GM23248 (cell line): ENCODE results near the gene PLXDC1. TPM values are rescaled to one million over a fixed set of nuclear protein-coding genes. Genes with fewer than 3 reads are reported as not detected.
"Not testable (repeated sequence)": the region's sequence is repeated elsewhere in the genome, so short reads cannot be mapped to it uniquely, and the experiment has no call there.

Source experiments
- DNase-seq: peaks from one replicate; pipeline ENCODE4 v3.0.0-alpha.2; 2015
- H2AFZ ChIP-seq: fragments of 200-600 bp; sonication (generic); 2 replicates; pipeline ENCODE4 v1.6.1; 2016; ENCODE audit warnings: antibody characterized with exemption
- H3F3A ChIP-seq: fragments of 200-600 bp; sonication (generic); 2 replicates; pipeline ENCODE4 v1.6.1; 2016; ENCODE audit warnings: mild to moderate bottlenecking, antibody characterized with exemption, mixed run types; ENCODE audit not compliant: insufficient read depth
- H3K27ac ChIP-seq: fragments of 200-600 bp; sonication (generic); 2 replicates; pipeline ENCODE4 v1.5.1; 2016; ENCODE audit warnings: mild to moderate bottlenecking
- H3K27me3 ChIP-seq: fragments of 200-600 bp; sonication (generic); replicated peaks from 2 replicates; pipeline ENCODE4 v1.6.1; 2016; ENCODE audit warnings: mild to moderate bottlenecking; ENCODE audit not compliant: insufficient read depth
- H3K36me3 ChIP-seq: fragments of 200-600 bp; sonication (generic); 2 replicates; pipeline ENCODE4 v1.6.1; 2016; ENCODE audit warnings: low read depth, mild to moderate bottlenecking
- H3K4me1 ChIP-seq: fragments of 200-600 bp; sonication (generic); 2 replicates; pipeline ENCODE4 v1.6.1; 2016; ENCODE audit warnings: mild to moderate bottlenecking; ENCODE audit not compliant: insufficient read depth
- H3K4me2 ChIP-seq: fragments of 200-600 bp; sonication (generic); one replicate; pipeline ENCODE4 v1.6.1; 2016; ENCODE audit warnings: mild to moderate bottlenecking; ENCODE audit not compliant: unreplicated experiment
- H3K4me3 ChIP-seq: fragments of 200-600 bp; sonication (generic); 2 replicates; pipeline ENCODE4 v1.5.1; 2016; ENCODE audit warnings: mild to moderate bottlenecking
- H3K79me2 ChIP-seq: fragments of 200-600 bp; sonication (generic); 2 replicates; pipeline ENCODE4 v1.6.1; 2016; ENCODE audit warnings: mild to moderate bottlenecking; ENCODE audit not compliant: insufficient read depth
- H3K9ac ChIP-seq: fragments of 200-600 bp; sonication (generic); 2 replicates; pipeline ENCODE4 v1.6.1; 2016; ENCODE audit warnings: mild to moderate bottlenecking
- H3K9me2 ChIP-seq: fragments of 200-600 bp; sonication (generic); 2 replicates; pipeline ENCODE4 v1.6.1; 2016; ENCODE audit warnings: mixed run types, mild to moderate bottlenecking, moderate library complexity; ENCODE audit not compliant: insufficient read depth
- H3K9me3 ChIP-seq: fragments of 200-600 bp; sonication (generic); one replicate; pipeline ENCODE4 v1.6.1; 2017; ENCODE audit warnings: low read depth
- H4K20me1 ChIP-seq: fragments of 200-600 bp; sonication (generic); 2 replicates; pipeline ENCODE4 v1.6.0; 2016; ENCODE audit not compliant: insufficient read depth
- EZH2 ChIP-seq: fragments of 200-600 bp; sonication (generic); IDR thresholded peaks from 2 replicates; pipeline ENCODE4 v1.6.1; 2018; ENCODE audit warnings: antibody characterized with exemption, mild to moderate bottlenecking; ENCODE audit not compliant: insufficient read depth, poor library complexity, severe bottlenecking
- EZH2phosphoT487 ChIP-seq: fragments of 200-600 bp; sonication (generic); IDR thresholded peaks from 2 replicates; pipeline ENCODE4 v1.6.1; 2018; ENCODE audit warnings: antibody characterized with exemption, moderate library complexity, mild to moderate bottlenecking, low read depth; ENCODE audit not compliant: insufficient read depth
- WGBS, 2 experiments: methylation state at CpG; one replicate each; pipeline ENCODE4 v1.1.6; 2015 to 2017; ENCODE audit warnings: low lambda C conversion rate in 2 of 2, low coverage in 1 of 2; ENCODE audit errors: missing lambda C conversion rate in 2 of 2; 5-methylcytosine and 5-hydroxymethylcytosine counted together
- in situ Hi-C: fragments of 300-500 bp; cut with MboI; formaldehyde crosslinking; loops from 2 replicates; pipeline ENCODE4 v1.15.0; 2020
- polyA plus RNA-seq: library from polyadenylated mRNA; unstranded; fragments of >200 nt; fragmentation: Nextera tagmentation; extraction: Ambion mirVana; gene quantifications from 2 replicates; pipeline ENCODE4 v1.2.1, GENCODE V29; 2016
- total RNA-seq: library from RNA; depleted of rRNA; stranded (reverse); fragments of >200 nt; shearing (Covaris generic); gene quantifications from 2 replicates; pipeline ENCODE4 v1.2.3, GENCODE V29; 2014

Gene PLXDC1
- total and polyA plus RNA-seq, 2 experiments from 2014 or later: 0.24 TPM; not detected in 1

DNA sequence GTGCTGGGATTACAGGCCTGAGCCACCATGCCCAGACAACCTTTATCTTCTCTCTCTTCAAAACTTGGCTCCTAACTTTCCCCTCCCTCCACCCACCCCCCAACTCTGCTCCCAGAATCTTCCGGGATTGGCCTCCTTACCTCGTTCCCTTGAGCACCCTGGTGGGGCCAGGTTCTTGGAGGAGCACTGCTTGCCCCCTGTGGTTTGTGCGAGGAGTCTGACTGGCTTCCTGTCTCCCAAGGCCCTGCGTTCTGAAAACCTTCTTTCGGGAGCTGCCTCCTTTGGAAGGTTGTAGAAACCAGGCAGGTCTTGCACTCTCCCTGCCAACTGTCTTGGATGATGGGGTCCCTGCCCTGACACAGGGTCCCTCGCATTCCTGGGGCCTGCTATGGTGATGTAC is 19.8 kb downstream of the PLXDC1 start:
- peak overlapping the region; percentile 32; the same call in 1 of the 2 replicates for H3K9ac ChIP-seq
- no peak overlapping the region for H3K4me2 ChIP-seq
- no peak overlapping the region for H2AFZ ChIP-seq
- in situ Hi-C loops: no loop called here
- H3K4me1 ChIP-seq: peaks cover 11% of the 10 kb centered on the region
- no peak for TF ChIP-seq EZH2
- TF ChIP-seq EZH2phosphoT487: no peak
- H3K36me3 ChIP-seq: no peaks in the 10 kb centered on the region
- WGBS, 2 experiments: 90 to 94% methylated on average over 6 of the region's 6 CpGs
- no peak overlapping the region for H3K4me3 ChIP-seq
- H4K20me1 ChIP-seq: no peaks in the 10 kb centered on the region
- no peaks in the 10 kb centered on the region for H3F3A ChIP-seq
- DNase-seq: no peak
- H3K27ac ChIP-seq: peak overlapping the region; percentile 54
- no peaks in the 10 kb centered on the region for H3K79me2 ChIP-seq
- H3K9me3 ChIP-seq: no peaks in the 10 kb centered on the region
- H3K27me3 ChIP-seq: no peaks in the 10 kb centered on the region
- no peaks in the 10 kb centered on the region for H3K9me2 ChIP-seq

GRCh38 chr17:39130205-39130604 is 21.2 kb downstream of the PLXDC1 start:
- DNase-seq: no peak
- Histone ChIP-seq H3K27me3 (no peaks in the 10 kb centered on the region), H3K4me2 (no peak overlapping the region), H3K36me3 (no peaks in the 10 kb centered on the region), H3F3A (no peaks in the 10 kb centered on the region), H2AFZ (no peak overlapping the region), H3K9me2 (no peaks in the 10 kb centered on the region), H3K9me3 (no peaks in the 10 kb centered on the region), H3K9ac (no peak overlapping the region), H3K4me1 (peaks cover 11% of the 10 kb centered on the region), H3K27ac (no peak overlapping the region), H3K79me2 (no peaks in the 10 kb centered on the region), H4K20me1 (no peaks in the 10 kb centered on the region), H3K4me3 (no peak overlapping the region)
- WGBS, 2 experiments: 82% methylated on average over 3 of the region's 3 CpGs
- TF ChIP-seq EZH2 (no peak), EZH2phosphoT487 (no peak)
- in situ Hi-C loops: no loop called here

DNA sequence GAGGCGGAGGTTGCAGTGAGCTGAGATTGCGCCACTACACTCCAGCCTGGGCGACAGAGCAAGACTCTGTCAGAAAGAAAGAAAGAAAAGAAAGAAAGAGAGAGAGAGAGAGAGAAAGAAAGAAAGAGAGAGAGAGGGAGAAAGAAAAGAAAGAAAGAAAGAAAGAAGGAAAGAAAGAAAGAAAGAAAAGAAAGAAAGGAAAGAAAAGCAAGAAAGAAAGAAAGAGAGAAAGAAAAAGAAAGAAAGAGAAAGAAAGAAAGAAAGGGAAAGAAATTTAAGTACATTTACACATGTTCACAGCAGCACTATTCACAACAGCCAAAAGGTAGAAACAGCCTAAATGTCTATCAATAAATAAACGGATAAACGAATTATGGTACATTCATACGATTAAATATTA is 21.9 kb downstream of the PLXDC1 start:
- H3K9me3 ChIP-seq, H3K79me2 ChIP-seq, H3K36me3 ChIP-seq, H2AFZ ChIP-seq, H3K27ac ChIP-seq, H3K9ac ChIP-seq, H3K4me2 ChIP-seq, H3F3A ChIP-seq, H3K4me3 ChIP-seq, DNase-seq, H3K27me3 ChIP-seq, H4K20me1 ChIP-seq, in situ Hi-C loops, H3K9me2 ChIP-seq: not testable (repeated sequence)
- WGBS, 2 experiments: 88 to 89% methylated on average over 6 of the region's 6 CpGs
- peaks cover 11% of the 10 kb centered on the region for H3K4me1 ChIP-seq

GRCh38 chr17:39126436-39126835 is 25.0 kb downstream of the PLXDC1 start:
- no peaks in the 10 kb centered on the region for H3F3A ChIP-seq
- H3K4me3 ChIP-seq: no peak overlapping the region
- no peak overlapping the region for H2AFZ ChIP-seq
- no peaks in the 10 kb centered on the region for H3K9me2 ChIP-seq
- no peaks in the 10 kb centered on the region for H3K27me3 ChIP-seq
- no peak overlapping the region for H3K9ac ChIP-seq
- H3K4me1 ChIP-seq: no peaks in the 10 kb centered on the region
- DNase-seq: no peak
- no peaks in the 10 kb centered on the region for H4K20me1 ChIP-seq
- TF ChIP-seq EZH2 (no peak), EZH2phosphoT487 (no peak)
- no peak overlapping the region for H3K27ac ChIP-seq
- no peaks in the 10 kb centered on the region for H3K79me2 ChIP-seq
- H3K36me3 ChIP-seq: no peaks in the 10 kb centered on the region
- 77% methylated on average over 6 of the region's 6 CpGs for WGBS, 2 experiments
- H3K9me3 ChIP-seq: no peaks in the 10 kb centered on the region
- in situ Hi-C loops: no loop called here
- no peak overlapping the region for H3K4me2 ChIP-seq

DNA sequence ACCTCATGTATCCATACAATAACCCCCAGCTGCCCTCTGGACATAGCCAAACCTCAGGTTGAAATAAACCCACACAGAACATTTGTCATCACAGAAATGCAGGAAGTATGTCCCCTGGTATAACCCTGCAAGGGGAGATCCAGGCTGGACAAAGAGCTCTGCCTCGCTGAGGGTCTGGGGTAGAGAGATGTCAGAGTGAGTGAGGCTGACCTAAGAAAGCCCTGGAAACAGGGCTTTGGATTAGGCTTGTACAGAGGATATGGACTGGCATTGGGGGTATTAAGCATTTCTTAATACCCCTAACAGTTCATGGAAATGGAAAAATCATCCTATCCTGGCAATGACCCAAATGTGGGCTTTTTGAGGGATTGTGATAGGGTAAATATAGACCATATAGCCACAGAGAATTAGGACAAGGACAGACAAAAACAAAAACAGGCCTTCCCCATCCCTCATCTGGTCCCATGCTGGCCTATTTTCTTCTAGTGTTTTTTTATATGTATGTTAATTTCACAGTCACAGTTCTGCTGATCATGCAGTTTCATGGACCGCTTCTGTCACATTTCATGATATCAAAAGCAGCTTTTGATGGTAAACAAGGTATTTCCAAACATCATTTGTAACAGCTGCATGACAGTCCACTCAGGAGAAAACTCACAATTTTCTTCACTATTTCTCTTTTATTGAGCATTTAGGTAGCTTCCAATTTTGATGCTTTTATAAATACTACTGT is 26.1 kb downstream of the PLXDC1 start:
- Histone ChIP-seq H2AFZ (no peak overlapping the region), H3K4me2 (no peak overlapping the region), H3K9me2 (no peaks in the 10 kb centered on the region), H3F3A (no peaks in the 10 kb centered on the region), H3K9ac (no peak overlapping the region), H4K20me1 (no peaks in the 10 kb centered on the region), H3K36me3 (no peaks in the 10 kb centered on the region), H3K9me3 (no peaks in the 10 kb centered on the region), H3K27me3 (no peaks in the 10 kb centered on the region), H3K4me1 (no peaks in the 10 kb centered on the region), H3K27ac (no peak overlapping the region), H3K79me2 (no peaks in the 10 kb centered on the region), H3K4me3 (no peak overlapping the region)
- in situ Hi-C loops: no loop called here
- WGBS, 2 experiments: 97 to 98% methylated on average over 2 of the region's 2 CpGs
- DNase-seq: no peak
- TF ChIP-seq EZH2: no peak
- TF ChIP-seq EZH2phosphoT487: no peak
